Raji (cell line): Measurements from ENCODE around the gene RNF220.

Experiments
- POLR2A ChIP-seq: IDR thresholded peaks from 2 replicates; pipeline ENCODE4 v1.6.1; 2011; ENCODE audit warnings: low read depth, low read length, control low read depth; ENCODE audit not compliant: insufficient read depth

The RNF220 gene

DNA sequence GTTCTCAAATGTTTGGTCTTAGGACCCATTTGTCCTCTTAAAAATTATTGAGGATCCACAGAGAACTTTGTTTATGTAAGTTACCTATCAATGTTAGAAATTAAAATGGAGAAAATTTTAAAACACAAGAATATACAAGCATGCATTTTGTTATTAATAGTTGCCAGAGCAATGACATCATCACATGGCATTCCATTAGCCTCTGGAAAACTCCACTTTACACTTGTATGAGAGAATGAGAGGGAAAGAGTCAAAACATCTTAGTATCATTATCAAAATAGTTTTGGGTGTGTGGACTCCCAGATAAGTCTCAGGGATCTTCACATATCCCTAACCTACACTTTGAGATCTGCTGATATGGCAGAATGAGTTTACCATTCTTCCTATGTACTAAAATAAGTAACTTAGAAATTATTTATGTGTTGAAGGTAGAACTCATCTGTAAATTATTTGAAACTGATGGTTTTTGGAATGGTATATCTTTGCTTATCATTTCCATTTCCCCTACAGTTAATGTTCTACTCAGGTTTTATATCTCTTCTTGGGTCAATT lies 48.8 kb downstream of the RNF220 start:
- TF ChIP-seq POLR2A, result no peak

GRCh38 chr1:44454704-44455103 lies 49.6 kb downstream of the RNF220 start:
- TF ChIP-seq POLR2A, result no peak

DNA sequence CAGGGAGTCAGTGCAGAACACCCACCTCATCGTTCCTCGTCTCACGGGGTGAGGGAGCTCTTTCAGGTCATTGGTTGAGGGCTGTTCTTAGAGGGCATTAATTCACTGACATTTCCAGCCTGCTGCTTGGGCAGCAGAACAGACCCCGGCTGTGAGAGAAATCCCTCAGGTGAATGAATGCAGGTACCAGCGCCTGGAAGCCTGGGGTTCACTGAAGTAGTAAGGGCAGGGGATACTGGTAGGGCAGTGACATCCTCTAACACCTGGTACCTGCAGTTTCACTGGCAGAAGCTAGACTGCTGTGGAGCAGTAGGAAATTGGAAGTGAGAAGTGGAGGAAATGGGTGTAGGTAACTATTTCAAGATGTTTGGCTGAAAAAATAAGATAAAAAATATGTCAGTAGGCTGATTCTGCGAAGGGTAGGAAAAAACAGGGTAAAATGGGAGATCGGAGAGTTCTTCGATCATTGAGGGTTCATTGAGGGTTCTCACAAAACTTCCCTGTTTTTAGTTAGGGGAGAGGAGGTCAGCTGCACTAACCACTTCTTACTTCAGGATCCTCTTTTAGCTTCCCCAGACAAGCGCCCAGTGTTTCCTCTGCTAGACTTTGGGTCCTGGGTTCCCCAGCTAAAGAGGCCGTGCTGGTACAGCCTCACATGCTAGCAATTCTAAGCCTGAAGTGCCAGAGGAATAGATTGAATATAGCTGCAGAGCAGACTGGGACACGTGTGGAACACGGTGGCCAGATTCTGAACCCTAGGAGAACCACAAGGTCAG lies 55.2 kb downstream of the RNF220 start:
- no peak for TF ChIP-seq POLR2A

- no peak for TF ChIP-seq POLR2A
These were observed 59.3 kb downstream of the RNF220 start for GRCh38 chr1:44464361-44464760.

- no peak for TF ChIP-seq POLR2A
These were observed 62.5 kb downstream of the RNF220 start for GRCh38 chr1:44467566-44467965.

DNA sequence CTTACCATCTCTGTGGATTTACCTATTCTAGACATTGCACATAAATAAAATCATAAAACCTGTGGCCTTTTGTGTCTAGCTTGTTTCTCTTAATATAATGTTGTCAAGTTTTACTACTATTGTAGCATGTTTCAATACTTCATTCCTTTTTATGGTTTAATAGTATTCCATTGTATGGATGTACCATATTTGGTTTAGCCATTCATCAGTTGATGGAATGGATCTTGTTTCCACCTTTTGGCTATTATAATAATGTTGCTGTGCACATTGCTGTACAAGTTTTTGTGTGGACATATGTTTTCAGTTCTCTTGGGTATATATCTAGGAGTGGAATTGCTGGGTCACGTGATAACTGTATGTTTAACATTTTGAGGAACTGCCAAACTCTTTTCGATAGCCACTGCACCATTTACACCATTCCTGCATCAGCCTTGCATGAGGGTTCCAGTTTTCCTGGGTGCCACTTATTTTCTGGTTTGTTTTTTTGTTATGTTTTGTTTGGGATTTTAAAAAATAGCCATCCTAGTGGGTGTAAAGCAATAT lies 66.9 kb downstream of the RNF220 start:
- no peak for TF ChIP-seq POLR2A

GRCh38 chr1:44472620-44473525 lies 67.8 kb downstream of the RNF220 start:
- no peak for TF ChIP-seq POLR2A

DNA sequence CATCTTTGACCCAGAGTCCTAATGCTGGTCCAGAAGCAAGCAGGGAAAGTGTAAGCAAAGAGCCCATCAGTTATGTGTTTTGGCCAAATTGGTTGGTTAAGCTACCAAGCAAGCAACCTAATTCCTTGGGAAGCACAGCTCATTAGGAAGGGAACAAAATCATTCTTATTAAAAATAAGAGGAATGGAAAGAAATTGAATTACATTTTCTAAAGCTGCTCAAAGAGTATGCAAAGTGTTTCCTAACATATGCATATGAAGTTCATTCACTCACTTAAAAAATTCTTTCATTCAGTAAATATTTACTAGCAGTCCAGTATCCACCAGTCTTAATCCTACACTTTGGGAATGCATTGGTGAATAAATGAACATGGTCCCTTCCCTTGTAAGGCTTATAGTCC lies 71.8 kb downstream of the RNF220 start:
- no peak for TF ChIP-seq POLR2A

DNA sequence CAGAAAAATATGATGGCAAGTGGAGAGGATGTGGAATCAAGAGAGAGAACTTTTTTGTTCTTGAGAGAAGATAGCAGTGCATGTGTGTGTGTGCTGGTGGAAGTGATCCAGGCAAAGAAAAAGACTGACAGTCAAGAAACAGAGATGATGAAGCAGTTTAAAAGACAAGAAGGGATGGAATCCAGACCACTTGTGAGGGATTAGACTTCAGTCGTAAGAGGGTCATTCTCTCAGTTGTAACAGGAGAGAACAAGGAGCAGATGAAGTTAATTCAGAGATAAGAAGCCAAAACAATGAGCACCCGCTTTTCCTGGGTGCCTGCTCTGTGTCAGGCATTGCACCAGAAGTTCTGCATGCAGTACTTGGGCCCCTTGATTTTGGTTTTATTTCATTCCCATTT lies 76.6 kb downstream of the RNF220 start:
- TF ChIP-seq POLR2A, result no peak

DNA sequence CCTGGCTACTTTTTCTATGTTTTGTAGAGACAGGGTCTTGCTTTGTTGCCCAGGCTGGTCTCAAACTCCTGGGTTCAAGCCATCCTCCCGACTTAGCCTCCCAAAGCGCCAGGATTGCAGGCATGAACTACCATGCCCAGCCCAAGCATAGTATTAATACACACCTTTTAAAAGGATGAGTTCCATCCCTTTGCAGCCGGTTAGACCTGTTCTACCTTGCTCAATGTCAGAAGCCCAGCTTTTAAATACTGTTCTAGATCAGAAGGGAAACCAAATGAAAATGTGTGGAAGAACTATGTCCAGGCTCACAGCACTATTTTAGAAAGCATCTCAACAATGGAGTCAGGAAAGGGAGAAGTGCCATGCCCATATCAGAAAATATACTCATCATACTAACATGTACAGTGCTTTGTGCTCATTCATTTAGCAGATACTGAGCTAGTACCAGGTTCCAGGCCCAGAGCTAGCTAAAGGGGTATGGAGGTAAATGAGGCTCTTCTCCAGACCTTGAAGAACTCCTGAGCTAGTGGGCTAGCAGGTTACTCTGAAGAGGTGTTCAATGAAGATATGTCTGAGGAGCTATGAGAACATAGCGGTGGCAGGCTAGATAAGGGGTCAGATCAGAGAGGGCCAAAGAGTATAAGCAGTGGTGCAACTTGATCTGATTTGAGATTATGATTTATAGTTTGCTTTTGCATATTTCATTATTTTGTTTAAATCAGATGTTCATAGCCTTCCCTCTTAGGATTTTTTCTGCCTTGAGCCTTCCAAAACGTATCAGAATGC lies 78.2 kb downstream of the RNF220 start:
- TF ChIP-seq POLR2A, result no peak

GRCh38 chr1:44484155-44484688 lies 79.2 kb downstream of the RNF220 start:
- no peak for TF ChIP-seq POLR2A

GRCh38 chr1:44485229-44485933 lies 80.3 kb downstream of the RNF220 start:
- no peak for TF ChIP-seq POLR2A

DNA sequence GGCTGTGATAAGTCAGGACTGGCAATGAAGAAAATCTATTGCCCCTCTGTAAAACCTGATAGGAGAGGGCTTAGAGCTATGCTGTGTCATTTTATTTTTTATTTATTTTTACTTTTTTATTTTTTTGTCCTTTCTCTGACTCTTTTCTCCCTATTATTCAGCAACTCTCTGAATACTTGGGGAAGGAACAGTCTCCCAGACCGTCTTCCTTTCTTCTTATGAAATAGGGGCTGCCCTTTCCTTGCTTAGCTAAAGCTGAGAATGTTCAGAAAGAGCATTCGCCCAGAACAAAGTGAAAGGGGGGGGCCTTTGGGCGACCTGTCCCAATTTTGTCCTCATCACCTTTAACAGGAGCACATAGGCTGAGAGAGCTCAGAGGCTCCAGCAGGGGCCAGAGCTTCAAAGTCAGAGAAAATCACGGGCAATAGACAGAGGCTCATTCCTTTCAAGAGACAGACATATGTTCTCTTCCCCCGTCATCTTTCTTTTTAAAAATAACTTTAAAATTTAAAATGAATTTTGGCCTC lies 80.9 kb downstream of the RNF220 start:
- TF ChIP-seq POLR2A, result no peak

GRCh38 chr1:44489481-44489880 lies 84.4 kb downstream of the RNF220 start:
- TF ChIP-seq POLR2A, result no peak
